ENCODE measurements around the gene RBMXL3. TPM values are rescaled to one million over a fixed set of nuclear protein-coding genes. Genes with fewer than 3 reads are reported as not detected.
"Not testable (repeated sequence)": the region's sequence is repeated elsewhere in the genome, so short reads cannot be mapped to it uniquely, and the experiment has no call there.

RBMXL3 gene
- total and polyA plus RNA-seq, 2 donors (not counting 3 experiments of a cell fraction or from before 2014, with no cell fraction given), result not detected

- no TSS peak for BruUV-seq (replicated peaks)
- Histone ChIP-seq H2AFZ (ENCODE audit: low read depth, low read length) (no peak overlapping the region), H3K27ac (ENCODE audit: insufficient read depth, low read depth, low read length) (no peak overlapping the region), H3K36me3 (ENCODE audit: control insufficient read depth in 2 of 2, extremely low read depth in 1 of 2, insufficient read depth in 2 of 2, low read length in 2 of 2) (no peaks in the 10 kb centered on the region), H4K20me1 (replicated peaks; ENCODE audit: control insufficient read depth, extremely low read depth, insufficient read depth, low read length) (no peaks in the 10 kb centered on the region), H3K79me2 (ENCODE audit: control insufficient read depth, insufficient read depth, low read length) (no peaks in the 10 kb centered on the region), H3K9me1 (replicated peaks; ENCODE audit: control insufficient read depth, extremely low read depth, insufficient read depth, low read length) (no peaks in the 10 kb centered on the region), H3K9me3 (replicated peaks; ENCODE audit: control insufficient read depth, insufficient read depth, low read length) (no peaks in the 10 kb centered on the region), H3K4me1 (ENCODE audit: control insufficient read depth, extremely low read depth, insufficient read depth, low read length) (no peaks in the 10 kb centered on the region), H3K27me3 (ENCODE audit: control insufficient read depth in 2 of 2, insufficient read depth in 2 of 2, low read length in 2 of 2) (no peaks in the 10 kb centered on the region), H3K4me2 (ENCODE audit: insufficient read depth, low read length) (no peak overlapping the region), H3K9ac (replicated peaks; ENCODE audit: extremely low read depth, insufficient read depth, low read length) (no peak overlapping the region), H3K4me3 (replicated peaks in 1 of 3; ENCODE audit: insufficient read depth in 1 of 3, low read depth in 1 of 3, low read length in 3 of 3) (no peak overlapping the region)
- CTCF ChIA-PET, result no interaction called here
- DNase-seq (ENCODE audit: low read depth, low spot score), result no peak
- FAIRE-seq, result no peak
- POLR2A ChIA-PET, result no interaction called here
- intact Hi-C loops (cut with micrococcal nuclease) (no loop called here), dilution Hi-C loops (cut with MboI; ENCODE audit: extremely low pct_ligation_motif_present, low sequenced_read_pairs) (no loop called here)
- TF ChIP-seq EZH2 (IDR thresholded peaks at IDR 0.05; ENCODE audit: borderline replicate concordance, low read depth, low read length, severe bottlenecking) (no peak), CTCF (IDR thresholded peaks at IDR 0.05; ENCODE audit: extremely low read depth in 1 of 2, insufficient read depth in 1 of 2, low read depth in 1 of 2, low read length in 2 of 2) (no peak), FOS (IDR thresholded peaks at IDR 0.05; ENCODE audit: borderline replicate concordance, insufficient read depth, low read length) (no peak), GATA2 (IDR thresholded peaks at IDR 0.05; ENCODE audit: insufficient read depth, insufficient read length, low read depth, low read length) (no peak), MAX (IDR thresholded peaks at IDR 0.05; ENCODE audit: insufficient read depth, insufficient read length) (no peak), JUN (IDR thresholded peaks at IDR 0.05; ENCODE audit: borderline replicate concordance, insufficient read depth, insufficient read length, low read depth) (no peak), POLR2AphosphoS5 (IDR thresholded peaks at IDR 0.05; ENCODE audit: insufficient read depth, low read depth, low read length) (no peak), POLR2A (IDR thresholded peaks at IDR 0.05; ENCODE audit: low read depth, low read length) (no peak), MYC (IDR thresholded peaks at IDR 0.05; ENCODE audit: low read depth, low read length) (no peak)
Observed at GRCh38 chrX:115204040-115204439, 14.8 kb downstream of the RBMXL3 start.

GRCh38 chrX:115209547-115209946 is 20.3 kb downstream of the RBMXL3 start:
- H2AFZ ChIP-seq (ENCODE audit: low read depth, low read length); BruUV-seq (replicated peaks); DNase-seq (ENCODE audit: low read depth, low spot score); H3K9me1 ChIP-seq (replicated peaks; ENCODE audit: control insufficient read depth, extremely low read depth, insufficient read depth, low read length); CTCF ChIA-PET; H3K9ac ChIP-seq (replicated peaks; ENCODE audit: extremely low read depth, insufficient read depth, low read length); POLR2A ChIA-PET; H3K9me3 ChIP-seq (replicated peaks; ENCODE audit: control insufficient read depth, insufficient read depth, low read length); H4K20me1 ChIP-seq (replicated peaks; ENCODE audit: control insufficient read depth, extremely low read depth, insufficient read depth, low read length); H3K79me2 ChIP-seq (ENCODE audit: control insufficient read depth, insufficient read depth, low read length); FAIRE-seq; dilution Hi-C loops (cut with MboI; ENCODE audit: extremely low pct_ligation_motif_present, low sequenced_read_pairs); H3K27me3 ChIP-seq (ENCODE audit: control insufficient read depth in 2 of 2, insufficient read depth in 2 of 2, low read length in 2 of 2); H3K4me1 ChIP-seq (ENCODE audit: control insufficient read depth, extremely low read depth, insufficient read depth, low read length); H3K36me3 ChIP-seq (ENCODE audit: control insufficient read depth in 2 of 2, extremely low read depth in 1 of 2, insufficient read depth in 2 of 2, low read length in 2 of 2); H3K27ac ChIP-seq (ENCODE audit: insufficient read depth, low read depth, low read length); H3K4me2 ChIP-seq (ENCODE audit: insufficient read depth, low read length); H3K4me3 ChIP-seq (replicated peaks in 1 of 3; ENCODE audit: insufficient read depth in 1 of 3, low read depth in 1 of 3, low read length in 3 of 3); intact Hi-C loops (cut with micrococcal nuclease): not testable (repeated sequence)
